ENCODE measurements around the gene R3HDM4.
A peak's percentile ranks its signal among the peaks of the same experiment; 100 is the strongest.

The R3HDM4 gene

GRCh38 chr19:867301-867793, 45.7 kb downstream of the R3HDM4 start:
- Histone ChIP-seq H3K36me3 (peaks cover 14 to 54% (median 33%) of the 10 kb centered on the region in 3 donors), H3K4me1 (peaks cover 0 to 27% (median 16%) of the 10 kb centered on the region in 4 donors), H3K27me3 (peaks cover 0 to 7% of the 10 kb centered on the region in 2 donors), H3K9me3 (no peaks in the 10 kb centered on the region), H3K27ac (no peak overlapping the region), H3K4me3 (no peak overlapping the region)
- intact Hi-C loops (cut with DNase I; ENCODE audit: low total_unique reads), result no loop called here
- DNase-seq, result no peak
- no peak for TF ChIP-seq CTCF (IDR thresholded peaks at IDR 0.05)

- no peak for TF ChIP-seq CTCF (IDR thresholded peaks at IDR 0.05)
- no peaks in the 10 kb centered on the region for H3K9me3 ChIP-seq
- H3K4me3 ChIP-seq, result no peak overlapping the region
- peaks cover 0 to 32% (median 16%) of the 10 kb centered on the region in 4 donors for H3K4me1 ChIP-seq
- DNase-seq, result no peak
- no peak overlapping the region for H3K27ac ChIP-seq
- peaks cover 14 to 49% (median 33%) of the 10 kb centered on the region in 3 donors for H3K36me3 ChIP-seq
- intact Hi-C loops (cut with DNase I; ENCODE audit: low total_unique reads), result no loop called here
- peaks cover 0 to 13% of the 10 kb centered on the region in 2 donors for H3K27me3 ChIP-seq
Observed at GRCh38 chr19:866769-867300, 46.2 kb downstream of the R3HDM4 start.

- Histone ChIP-seq H3K9me3 (no peaks in the 10 kb centered on the region), H3K27me3 (peaks cover 0 to 46% of the 10 kb centered on the region in 2 donors), H3K4me1 (peaks cover 0 to 31% (median 18%) of the 10 kb centered on the region in 4 donors), H3K4me3 (no peak overlapping the region), H3K36me3 (peaks cover 5 to 15% (median 10%) of the 10 kb centered on the region in 3 donors), H3K27ac (no peak overlapping the region)
- TF ChIP-seq CTCF (IDR thresholded peaks at IDR 0.05), result no peak
- no peak for DNase-seq
- intact Hi-C loops (cut with DNase I; ENCODE audit: low total_unique reads), result no loop called here
Observed at GRCh38 chr19:863315-863620, 49.8 kb downstream of the R3HDM4 start.

- TF ChIP-seq CTCF (IDR thresholded peaks at IDR 0.05), result no peak
- no peak overlapping the region for H3K27ac ChIP-seq
- peaks cover under 1 to 10% (median 5%) of the 10 kb centered on the region in 3 donors for H3K36me3 ChIP-seq
- no peaks in the 10 kb centered on the region for H3K9me3 ChIP-seq
- DNase-seq, result peak in 1 of 2 donors; percentile 80
- intact Hi-C loops (cut with DNase I; ENCODE audit: low total_unique reads), result no loop called here
- peaks cover 0 to 48% of the 10 kb centered on the region in 2 donors for H3K27me3 ChIP-seq
- H3K4me1 ChIP-seq, result peaks cover 0 to 31% (median 18%) of the 10 kb centered on the region in 4 donors
- no peak overlapping the region for H3K4me3 ChIP-seq
Observed at GRCh38 chr19:862581-863314, 50.3 kb downstream of the R3HDM4 start.

GRCh38 chr19:861756-862580, 51.1 kb downstream of the R3HDM4 start:
- H3K36me3 ChIP-seq, result peaks cover 0 to 2% (median 0%) of the 10 kb centered on the region in 3 donors
- no peak for DNase-seq
- H3K27me3 ChIP-seq, result peaks cover 0 to 50% of the 10 kb centered on the region in 2 donors

More at GRCh38 chr19:861756-862580, 51.1 kb downstream of the R3HDM4 start:
- H3K9me3 ChIP-seq, result no peaks in the 10 kb centered on the region
- H3K27ac ChIP-seq, result no peak overlapping the region
- no peak for TF ChIP-seq CTCF (IDR thresholded peaks at IDR 0.05)
- peaks cover 0 to 31% (median 18%) of the 10 kb centered on the region in 4 donors for H3K4me1 ChIP-seq
- intact Hi-C loops (cut with DNase I; ENCODE audit: low total_unique reads), result no loop called here
- no peak overlapping the region for H3K4me3 ChIP-seq

All from tibial artery (tissue), 4 donors.